NCI-H524 (cell line): ENCODE data around the gene MMP10.

ENCODE experiments used
- DNase-seq, 2 experiments: peaks; one replicate each; lab custom pipeline; 2025; lab: John Stamatoyannopoulos, UW

Gene MMP10

DNA sequence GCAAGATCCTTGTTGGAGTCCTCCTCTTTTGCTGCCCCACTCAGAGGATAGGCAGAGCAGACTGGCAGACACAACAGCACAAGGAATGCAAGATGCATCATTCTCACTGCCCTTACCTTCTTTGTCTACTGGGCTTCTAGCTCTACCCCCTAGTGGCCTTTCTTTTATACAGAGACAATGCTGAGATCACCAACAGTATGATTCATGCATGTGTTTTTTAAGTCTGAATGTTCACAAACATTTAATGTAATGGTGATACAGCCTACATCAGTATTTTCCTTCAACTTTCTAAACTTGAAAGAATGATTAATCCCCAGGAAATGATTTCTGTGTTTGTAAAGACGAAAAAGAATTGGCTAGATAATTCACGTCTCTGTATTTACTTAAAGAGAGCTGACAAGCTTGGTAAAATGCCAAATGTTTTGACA, at the start of gene MMP10:
MMP10 (minus strand) TSS at position 138 of the 428 bp plus-strand sequence; CDS start at position 101, 37 bp downstream.
- peak in 1 of 2 experiments; percentile 7 for DNase-seq

- peak; percentile 16 to 69 for DNase-seq
Observed at GRCh38 chr11:102829316-102830000, 49.0 kb upstream of the MMP10 start.

DNA sequence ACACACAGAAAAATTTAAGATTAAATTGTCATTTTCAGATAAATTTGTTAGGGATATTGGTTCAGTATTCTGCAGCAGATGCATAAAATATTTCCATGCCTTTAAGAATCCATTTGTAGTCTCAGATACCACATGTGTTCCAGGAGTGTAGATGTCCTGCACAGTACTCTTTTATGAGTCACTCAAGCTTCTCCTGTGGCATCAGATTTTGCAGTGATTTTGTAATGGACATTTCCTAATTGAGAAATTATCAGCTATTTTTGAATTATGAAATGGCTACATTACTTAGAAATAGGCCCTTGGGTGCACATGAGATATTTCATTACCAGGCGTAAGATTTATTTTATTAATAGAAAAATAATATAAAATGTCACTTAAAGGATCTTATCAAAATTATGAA, 44.1 kb upstream of the MMP10 start:
- no peak for DNase-seq

GRCh38 chr11:102819491-102819890, 39.1 kb upstream of the MMP10 start:
- DNase-seq, result no peak

- DNase-seq, result no peak
Observed at GRCh38 chr11:102813484-102813883, 33.1 kb upstream of the MMP10 start.

DNA sequence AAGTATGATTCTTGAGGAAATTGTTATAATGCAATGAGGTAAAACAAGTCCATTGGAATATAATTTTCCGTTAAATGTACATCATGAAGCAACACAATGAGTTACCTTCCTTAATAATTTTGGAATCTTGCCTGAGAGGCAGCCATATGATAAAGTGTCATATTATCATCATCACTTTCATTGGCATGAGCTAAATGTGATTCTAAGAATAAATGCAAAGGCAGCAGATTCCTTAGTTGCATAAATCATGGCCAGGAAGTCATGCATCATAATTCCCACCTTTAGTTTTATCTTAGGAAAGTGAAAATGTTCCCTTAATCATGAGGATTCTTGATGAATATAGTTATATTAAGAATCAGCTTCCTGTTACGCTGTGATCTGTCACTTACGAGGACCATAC, 31.8 kb upstream of the MMP10 start:
- DNase-seq, result no peak

DNA sequence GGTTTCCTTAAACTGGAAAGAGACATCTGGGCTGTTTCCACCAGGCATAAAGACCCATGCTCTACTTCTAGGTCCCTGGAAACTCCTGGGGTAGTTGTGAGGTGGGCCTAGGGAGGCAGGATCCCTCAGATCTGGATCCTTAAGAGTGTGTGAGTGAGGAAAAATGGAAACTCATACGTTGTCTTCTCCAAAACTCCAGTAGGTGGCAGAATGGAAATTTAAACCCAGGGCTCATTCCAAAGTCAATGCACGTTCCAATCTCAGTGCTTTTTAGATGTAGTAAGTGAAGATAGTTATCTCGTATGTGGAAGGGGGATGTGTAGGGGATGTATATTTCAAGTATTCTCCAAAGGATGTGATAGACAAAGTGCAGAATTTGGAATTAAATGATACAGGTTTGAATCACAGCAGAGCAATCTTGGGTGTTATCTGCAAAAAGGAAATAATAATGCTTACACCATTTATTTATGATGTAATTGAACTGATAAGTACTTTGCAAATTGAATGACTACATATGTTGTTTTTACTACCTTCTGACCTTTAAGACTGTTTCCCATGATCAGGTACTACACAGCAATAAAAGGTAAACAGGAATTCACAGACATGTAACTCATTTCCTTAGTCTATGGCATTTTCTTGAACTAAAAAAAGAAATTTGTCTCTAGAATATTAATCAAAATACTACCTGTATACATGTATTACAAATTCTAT, 30.7 kb upstream of the MMP10 start:
- peak; percentile 10 to 23 for DNase-seq

DNA sequence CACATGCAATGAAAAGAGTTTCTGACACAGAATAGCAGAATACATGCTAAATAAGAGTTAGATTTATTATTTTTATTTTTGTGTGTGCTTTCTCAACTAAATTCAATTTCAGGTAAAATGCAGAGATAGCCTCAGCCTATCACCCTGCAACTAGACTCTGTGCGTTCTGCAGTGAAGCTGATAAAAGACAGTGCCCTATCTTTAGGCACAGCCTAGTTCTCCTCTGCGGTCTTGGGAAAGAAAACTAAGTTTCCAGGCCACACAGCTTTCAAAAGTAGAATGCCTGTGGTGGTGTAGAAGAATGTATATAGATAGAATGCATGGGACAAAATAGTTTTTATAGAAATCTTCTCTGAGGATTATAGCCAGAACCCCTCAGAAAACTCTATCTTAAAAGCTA, 29.5 kb upstream of the MMP10 start:
- no peak for DNase-seq

GRCh38 chr11:102807921-102808320, 27.5 kb upstream of the MMP10 start:
- no peak for DNase-seq

GRCh38 chr11:102806296-102806695, 25.9 kb upstream of the MMP10 start:
- DNase-seq, result no peak

- no peak for DNase-seq
Observed at GRCh38 chr11:102802341-102802740, 21.9 kb upstream of the MMP10 start.

- no peak for DNase-seq
Observed at GRCh38 chr11:102800767-102801166, 20.3 kb upstream of the MMP10 start.

DNA sequence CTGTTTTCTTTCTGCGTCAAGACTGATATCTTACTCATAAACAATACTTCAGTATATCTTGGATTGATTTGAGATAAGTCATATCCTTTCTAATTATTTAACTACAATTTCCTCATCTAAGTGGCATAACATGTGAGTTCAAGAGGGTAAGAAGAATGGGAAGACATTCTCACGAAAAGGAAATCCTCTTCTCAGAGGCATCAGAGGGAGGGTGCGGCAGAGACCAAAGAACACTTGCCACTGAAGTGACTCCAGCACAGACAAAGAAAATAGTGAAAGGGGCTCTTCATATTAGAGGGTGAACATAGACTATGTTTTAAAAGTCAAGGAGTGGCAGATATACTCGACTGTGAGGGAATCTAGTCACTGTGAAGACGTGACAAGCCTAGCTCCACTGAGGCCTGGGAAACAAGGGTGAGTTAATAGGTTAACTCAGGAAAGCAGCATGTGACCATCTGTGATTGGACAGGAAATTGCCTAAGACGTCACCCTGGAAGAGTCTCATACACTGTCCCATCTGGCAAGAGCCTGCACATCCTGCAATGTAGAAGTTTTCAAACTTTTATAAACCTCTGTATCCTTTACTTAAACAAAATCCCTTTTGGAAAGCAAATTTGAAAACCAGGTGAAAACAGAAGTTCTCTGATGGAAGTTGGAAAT, 19.4 kb upstream of the MMP10 start:
- DNase-seq, result no peak

DNA sequence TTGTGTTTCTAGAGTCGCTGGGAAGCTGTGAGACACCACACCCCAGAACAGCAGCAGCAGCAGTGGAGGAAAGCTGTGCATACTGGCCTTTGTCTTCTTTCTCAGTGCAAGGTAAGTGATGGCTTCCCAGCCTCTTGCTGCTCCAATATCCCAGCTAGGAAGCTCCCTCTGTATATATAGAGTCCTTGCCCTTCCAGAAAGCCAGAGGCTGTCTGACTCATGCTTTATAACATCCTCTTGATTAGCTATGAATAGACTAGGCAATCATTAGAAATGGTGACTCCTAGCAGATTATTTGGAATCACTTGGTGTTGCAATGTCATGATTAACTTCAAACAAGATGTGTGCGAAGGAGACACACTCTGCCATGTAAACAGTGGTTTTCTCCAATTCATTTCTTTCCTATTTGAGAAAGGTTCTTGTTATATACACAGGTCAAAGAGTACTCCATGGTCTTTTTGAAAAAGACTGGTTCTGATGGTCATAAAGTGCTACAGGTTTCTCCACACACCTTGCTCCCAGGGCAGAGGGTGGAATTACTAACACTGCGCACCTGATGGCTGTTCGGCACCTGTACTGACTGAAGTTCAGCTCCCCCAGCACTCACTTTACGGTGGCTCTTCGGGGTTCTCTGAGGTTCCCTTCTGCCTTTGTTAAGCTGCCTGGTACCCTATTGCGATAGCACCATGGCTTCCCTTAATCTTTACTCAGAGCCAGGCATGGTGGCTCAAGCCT, 17.8 kb upstream of the MMP10 start, which contains the start of gene MMP1:
MMP1 (minus strand) TSS at position 149 of the 735 bp plus-strand sequence; CDS start at position 81, 68 bp downstream.
- DNase-seq, result no peak

DNA sequence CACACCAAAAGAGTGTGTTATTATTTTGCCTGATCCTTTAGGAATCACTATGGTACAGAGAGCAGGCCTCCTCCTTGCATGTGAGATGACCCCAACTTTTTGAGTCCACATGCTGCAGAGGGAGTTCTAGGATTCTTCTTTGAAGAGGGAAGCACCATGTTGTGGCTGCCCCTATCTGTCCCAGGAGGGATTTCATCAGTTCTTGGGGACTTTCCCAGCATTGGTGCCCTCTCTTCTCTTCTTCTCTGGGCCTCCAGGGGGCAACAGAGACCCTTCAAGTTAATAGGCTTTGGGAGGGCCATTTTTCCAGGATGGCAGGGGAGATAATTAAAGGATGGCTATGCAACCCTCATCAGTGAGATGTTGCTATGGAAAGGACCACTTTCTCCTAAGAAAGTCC, 14.0 kb upstream of the MMP10 start:
- peak; percentile 42 to 49 for DNase-seq

DNA sequence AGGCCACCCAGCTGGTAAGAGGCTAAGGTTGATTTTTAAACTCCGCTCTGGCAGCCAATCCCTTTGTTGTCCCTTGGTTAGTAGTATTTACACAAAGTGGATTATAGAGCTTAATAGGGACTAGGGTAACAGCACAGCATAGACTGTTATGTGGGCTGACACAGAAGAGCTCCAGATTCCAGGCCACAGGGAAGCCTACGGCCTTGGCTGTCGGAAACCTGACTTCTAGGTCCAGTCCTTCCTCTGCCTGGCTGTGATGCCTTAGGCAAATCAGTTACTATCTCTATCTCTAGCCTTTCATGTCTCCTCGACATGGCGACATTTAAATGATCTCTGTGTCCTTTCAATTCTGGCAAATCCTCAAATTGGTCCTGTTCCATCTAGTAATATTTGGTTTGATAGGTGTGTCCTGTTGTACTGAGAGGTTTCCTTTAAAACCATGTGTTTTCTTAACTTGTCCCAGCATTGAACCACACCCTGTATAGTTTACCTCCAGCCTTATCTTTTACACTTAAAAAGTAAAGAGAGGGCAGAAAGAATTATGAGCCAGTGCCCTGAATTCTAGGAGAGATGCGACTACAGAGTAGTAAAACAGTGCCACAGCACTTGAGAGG, 13.4 kb upstream of the MMP10 start:
- DNase-seq, result no peak

- no peak for DNase-seq
Observed at GRCh38 chr11:102792604-102793003, 12.2 kb upstream of the MMP10 start.

GRCh38 chr11:102791271-102792036, 11.0 kb upstream of the MMP10 start:
- DNase-seq, result no peak

DNA sequence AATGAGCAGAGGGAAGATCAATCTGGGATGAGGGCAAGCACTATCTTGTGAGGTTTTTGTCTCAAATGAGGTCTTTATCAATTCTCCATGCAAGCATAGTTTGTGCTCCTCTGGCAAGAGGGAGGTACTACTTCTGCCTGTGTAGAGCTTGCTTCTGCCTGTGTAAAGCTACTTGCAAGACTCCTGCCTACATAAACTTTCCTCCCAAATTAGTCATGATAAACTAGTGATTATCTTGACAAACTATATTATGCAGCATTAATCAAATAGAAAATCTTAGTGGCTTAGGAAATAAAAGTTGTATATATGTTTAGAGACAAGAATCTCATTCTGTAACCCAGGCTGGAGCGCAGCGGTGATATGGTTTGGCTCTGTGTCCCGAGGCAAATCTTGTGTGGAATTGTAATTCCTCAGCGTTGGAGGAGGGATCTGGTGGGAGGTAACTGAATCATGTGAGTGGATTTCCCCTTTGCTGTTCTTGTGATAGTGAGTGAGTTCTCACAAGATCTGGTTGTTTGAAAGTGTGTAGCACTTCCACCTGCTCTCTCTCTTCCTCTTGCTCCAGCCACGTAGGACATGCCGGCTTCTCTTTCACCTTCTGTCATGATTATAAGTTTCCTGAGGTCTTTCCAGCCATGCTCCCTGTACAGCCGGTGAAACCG, 8.0 kb upstream of the MMP10 start:
- no peak for DNase-seq

DNA sequence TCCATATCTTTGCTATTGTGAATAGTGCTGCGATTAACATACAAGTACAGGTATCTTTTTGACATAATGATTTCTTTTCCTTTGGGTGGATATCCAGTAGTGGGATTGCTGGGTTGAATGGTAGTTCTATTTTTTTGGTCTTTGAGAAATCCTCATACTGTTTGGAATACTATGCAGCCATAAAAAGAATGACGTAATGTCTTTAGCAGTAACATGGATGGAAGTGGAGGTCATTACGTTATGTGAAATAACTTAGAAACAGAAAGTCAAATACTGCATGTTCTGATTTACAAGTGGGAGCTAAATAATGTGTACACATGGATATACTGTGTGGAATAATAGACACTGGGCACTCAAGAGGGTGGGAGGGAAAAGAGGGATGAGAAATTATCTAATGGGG, 4.0 kb upstream of the MMP10 start:
- DNase-seq, result no peak
